PFSK-1 (cell line): Measurements from ENCODE around the gene LRRC46.

Experiments used
- FOXP2 ChIP-seq: optimal IDR thresholded peaks from 2 replicates; pipeline ENCODE3; 2011; ENCODE audit warnings: borderline replicate concordance, control low read depth, inconsistent platforms; ENCODE audit not compliant: insufficient read depth; ENCODE audit errors: extremely low read length, extremely low read depth
- POLR2AphosphoS5 ChIP-seq: IDR thresholded peaks from 2 replicates; pipeline ENCODE4 v1.6.1; 2012; ENCODE audit warnings: low read depth, mild to moderate bottlenecking, control low read depth, low read length, moderate library complexity
- SIN3A ChIP-seq: IDR thresholded peaks from 2 replicates; pipeline ENCODE4 v1.6.1; 2012; ENCODE audit warnings: mild to moderate bottlenecking, low read length, moderate library complexity, borderline replicate concordance; ENCODE audit not compliant: insufficient read depth
- TAF1 ChIP-seq: IDR thresholded peaks from 2 replicates; pipeline ENCODE4 v1.6.1; 2012; ENCODE audit warnings: low read length, control low read depth, borderline replicate concordance; ENCODE audit not compliant: insufficient read depth
- TF ChIP-seq, protein P1 (sequence below), 2 experiments: IDR thresholded peaks; 2 replicates each; pipeline versions ENCODE4 v1.6.1 to v1.8.0; 2011 to 2012; ENCODE audit warnings: low read depth in 2 of 2, low read length in 2 of 2, control low read depth in 1 of 2, inconsistent platforms in 1 of 2, mild to moderate bottlenecking in 1 of 2, moderate library complexity in 1 of 2; ENCODE audit not compliant: insufficient read depth in 1 of 2

LRRC46 gene

DNA sequence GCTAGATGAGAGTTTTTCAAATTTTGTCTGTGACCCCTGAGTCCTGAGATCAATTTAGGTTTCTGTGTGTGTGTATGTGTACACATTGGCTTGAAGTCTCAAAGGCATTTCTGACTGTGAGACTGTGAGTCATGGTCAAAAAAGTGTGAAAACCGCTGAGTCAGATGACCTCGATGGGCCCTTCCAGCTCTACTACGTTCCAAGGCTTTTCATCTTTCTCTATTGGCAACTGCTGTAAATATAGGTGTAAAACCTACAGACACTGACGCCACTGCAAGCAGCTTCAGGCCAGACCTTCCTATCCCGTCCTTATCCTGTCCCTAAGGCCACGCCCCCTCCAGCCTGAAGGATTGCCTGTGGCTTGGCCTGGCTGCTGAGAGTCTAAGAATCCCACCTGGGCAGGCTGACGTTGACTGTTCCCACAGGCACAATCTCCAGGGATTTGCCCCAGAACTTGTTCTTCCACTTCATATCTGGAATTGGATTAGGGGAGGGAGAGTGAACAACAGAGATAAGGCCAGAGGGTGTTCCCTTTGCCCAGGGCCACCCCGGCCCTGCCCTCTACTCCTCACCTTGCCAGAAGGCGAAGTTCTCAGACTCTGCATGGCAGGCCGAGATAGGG, 21.2 kb upstream of the LRRC46 start:
- TF ChIP-seq POLR2AphosphoS5 = no peak
- TF ChIP-seq, protein P1, sequence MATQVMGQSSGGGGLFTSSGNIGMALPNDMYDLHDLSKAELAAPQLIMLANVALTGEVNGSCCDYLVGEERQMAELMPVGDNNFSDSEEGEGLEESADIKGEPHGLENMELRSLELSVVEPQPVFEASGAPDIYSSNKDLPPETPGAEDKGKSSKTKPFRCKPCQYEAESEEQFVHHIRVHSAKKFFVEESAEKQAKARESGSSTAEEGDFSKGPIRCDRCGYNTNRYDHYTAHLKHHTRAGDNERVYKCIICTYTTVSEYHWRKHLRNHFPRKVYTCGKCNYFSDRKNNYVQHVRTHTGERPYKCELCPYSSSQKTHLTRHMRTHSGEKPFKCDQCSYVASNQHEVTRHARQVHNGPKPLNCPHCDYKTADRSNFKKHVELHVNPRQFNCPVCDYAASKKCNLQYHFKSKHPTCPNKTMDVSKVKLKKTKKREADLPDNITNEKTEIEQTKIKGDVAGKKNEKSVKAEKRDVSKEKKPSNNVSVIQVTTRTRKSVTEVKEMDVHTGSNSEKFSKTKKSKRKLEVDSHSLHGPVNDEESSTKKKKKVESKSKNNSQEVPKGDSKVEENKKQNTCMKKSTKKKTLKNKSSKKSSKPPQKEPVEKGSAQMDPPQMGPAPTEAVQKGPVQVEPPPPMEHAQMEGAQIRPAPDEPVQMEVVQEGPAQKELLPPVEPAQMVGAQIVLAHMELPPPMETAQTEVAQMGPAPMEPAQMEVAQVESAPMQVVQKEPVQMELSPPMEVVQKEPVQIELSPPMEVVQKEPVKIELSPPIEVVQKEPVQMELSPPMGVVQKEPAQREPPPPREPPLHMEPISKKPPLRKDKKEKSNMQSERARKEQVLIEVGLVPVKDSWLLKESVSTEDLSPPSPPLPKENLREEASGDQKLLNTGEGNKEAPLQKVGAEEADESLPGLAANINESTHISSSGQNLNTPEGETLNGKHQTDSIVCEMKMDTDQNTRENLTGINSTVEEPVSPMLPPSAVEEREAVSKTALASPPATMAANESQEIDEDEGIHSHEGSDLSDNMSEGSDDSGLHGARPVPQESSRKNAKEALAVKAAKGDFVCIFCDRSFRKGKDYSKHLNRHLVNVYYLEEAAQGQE (IDR thresholded peaks at IDR 0.05; ENCODE audit: insufficient read depth in 1 of 2, low read depth in 2 of 2, low read length in 2 of 2) = no peak

DNA sequence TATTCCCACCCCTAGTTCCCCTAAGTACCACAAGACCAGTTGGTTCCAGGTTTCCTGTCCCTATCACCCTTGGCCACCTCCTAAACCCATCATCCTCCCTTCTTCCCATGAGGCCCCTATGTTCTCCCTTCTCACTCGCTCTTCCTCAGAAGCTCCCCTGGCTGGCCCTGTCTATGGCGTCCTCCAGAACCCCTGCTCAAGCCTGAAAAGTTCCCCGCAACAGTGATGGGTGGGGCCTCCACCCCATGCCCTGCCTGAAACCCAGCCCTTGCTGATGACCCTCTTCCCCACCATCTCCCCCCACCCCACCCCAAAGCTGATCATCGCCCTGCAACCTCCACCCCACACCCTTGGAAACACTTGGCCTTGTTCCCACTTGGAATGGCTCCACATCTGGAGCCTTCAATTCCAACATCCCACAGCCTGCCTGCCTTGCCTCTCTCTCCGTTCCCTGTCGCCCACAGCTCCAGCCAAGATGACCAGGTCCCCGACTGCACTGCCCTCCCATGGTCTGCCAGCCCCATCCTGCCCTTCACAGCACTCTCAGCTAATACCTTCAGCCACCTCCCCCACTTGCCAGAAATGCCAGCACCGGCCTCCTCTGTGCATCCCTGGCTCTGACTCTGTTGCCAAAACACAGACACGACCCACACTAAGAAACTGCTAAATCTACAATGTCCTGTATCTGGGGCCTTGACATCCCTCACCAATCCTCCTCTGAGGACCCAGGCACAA, 20.4 kb upstream of the LRRC46 start:
- TF ChIP-seq POLR2AphosphoS5 (no peak), SIN3A (no peak), FOXP2 (no peak), TAF1 (no peak)
- TF ChIP-seq, protein P1 (IDR thresholded peaks at IDR 0.05; ENCODE audit: insufficient read depth in 1 of 2, low read depth in 2 of 2, low read length in 2 of 2) = no peak

DNA sequence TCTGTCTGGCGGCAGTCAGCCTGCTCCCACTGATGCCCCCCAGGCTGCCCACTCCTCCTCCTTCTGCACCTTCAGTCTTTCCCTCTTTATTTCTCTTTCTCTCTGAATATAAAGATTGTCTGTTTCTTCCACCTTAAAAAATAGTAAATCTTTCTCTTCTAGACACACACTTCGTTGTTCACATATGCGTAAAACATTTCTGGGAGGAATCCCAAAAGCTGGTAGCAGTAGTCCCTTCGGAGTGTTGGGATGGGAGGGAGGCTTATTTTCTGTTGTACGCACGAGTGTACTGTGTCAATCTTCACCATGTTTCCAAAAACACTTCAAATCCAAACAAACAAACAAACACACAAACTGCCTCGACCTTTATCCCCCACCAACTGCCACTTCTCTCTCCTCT, 19.8 kb upstream of the LRRC46 start:
- TF ChIP-seq TAF1 (no peak), SIN3A (no peak), FOXP2 (no peak), POLR2AphosphoS5 (no peak)
- TF ChIP-seq, protein P1 (IDR thresholded peaks at IDR 0.05; ENCODE audit: insufficient read depth in 1 of 2, low read depth in 2 of 2, low read length in 2 of 2) = no peak

DNA sequence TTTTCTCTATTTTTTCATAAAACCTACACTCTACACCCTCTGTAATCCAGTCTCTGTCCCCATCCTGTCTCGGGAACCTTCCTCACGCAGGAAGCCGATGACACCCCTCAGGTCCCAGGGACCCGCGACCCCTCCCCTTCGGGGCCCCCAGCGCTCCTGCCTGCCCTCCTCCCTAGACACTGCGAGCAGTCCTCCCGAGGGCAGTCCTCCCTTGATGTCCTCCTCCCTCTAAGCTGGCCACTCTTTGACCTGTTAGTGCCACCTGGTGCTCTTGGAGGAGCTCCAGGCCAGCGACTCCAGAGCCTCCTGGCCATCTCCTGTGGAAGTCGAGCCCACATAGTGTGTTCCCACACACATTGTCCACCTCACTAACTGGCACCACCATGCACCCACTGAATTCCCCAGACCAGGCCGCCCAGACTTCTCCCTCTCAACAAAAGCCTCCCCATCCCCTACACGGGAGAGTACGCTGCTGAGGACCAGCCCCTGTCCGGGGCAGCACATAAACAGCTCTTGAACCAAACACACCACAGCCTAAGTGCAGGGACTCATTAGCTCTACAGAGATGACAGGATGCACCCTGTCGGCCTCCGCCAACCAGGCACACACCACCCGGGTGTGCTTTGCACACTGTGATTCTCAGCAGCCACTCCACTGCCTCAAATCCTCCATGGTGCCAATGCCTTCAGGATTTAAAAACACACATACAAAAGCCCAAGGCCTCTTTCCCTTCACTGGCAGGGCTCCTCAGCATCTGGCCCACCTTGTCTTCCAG, 19.1 kb upstream of the LRRC46 start:
- TF ChIP-seq POLR2AphosphoS5 = no peak
- TF ChIP-seq, protein P1 (IDR thresholded peaks at IDR 0.05; ENCODE audit: insufficient read depth in 1 of 2, low read depth in 2 of 2, low read length in 2 of 2) = no peak
- TF ChIP-seq TAF1 = no peak
- no peak for TF ChIP-seq FOXP2
- TF ChIP-seq SIN3A = no peak
